ENCODE measurements around the gene LMCD1. TPM values are rescaled to one million over a fixed set of nuclear protein-coding genes. Genes with fewer than 3 reads are reported as not detected.

LMCD1 gene
- total RNA-seq, 1 experiment from 2014 or later, result 24.3 TPM

GRCh38 chr3:8480699-8481098 lies 20.9 kb upstream of the LMCD1 start:
- no peak for DNase-seq (ENCODE audit: low read depth, low spot score)
- in situ Hi-C loops (cut with HindIII; ENCODE audit: low pct_unique_long_range_greater_than_20kb, low sequenced_read_pairs), result no loop called here

- in situ Hi-C loops (cut with HindIII; ENCODE audit: low pct_unique_long_range_greater_than_20kb, low sequenced_read_pairs), result no loop called here
- peak; percentile 14 for DNase-seq (ENCODE audit: low read depth, low spot score)
Measured at GRCh38 chr3:8481380-8481779, 20.2 kb upstream of the LMCD1 start.

- in situ Hi-C loops (cut with HindIII; ENCODE audit: low pct_unique_long_range_greater_than_20kb, low sequenced_read_pairs), result no loop called here
Measured at GRCh38 chr3:8482263-8482662, 19.4 kb upstream of the LMCD1 start.

GRCh38 chr3:8482960-8483665 lies 18.5 kb upstream of the LMCD1 start:
- in situ Hi-C loops (cut with HindIII; ENCODE audit: low pct_unique_long_range_greater_than_20kb, low sequenced_read_pairs), result no loop called here
- DNase-seq (ENCODE audit: low read depth, low spot score), result no peak

More at GRCh38 chr3:8482263-8482662, 19.4 kb upstream of the LMCD1 start:
- DNase-seq (ENCODE audit: low read depth, low spot score), result no peak

GRCh38 chr3:8484409-8485140 lies 17.0 kb upstream of the LMCD1 start:
- DNase-seq (ENCODE audit: low read depth, low spot score), result no peak
- in situ Hi-C loops (cut with HindIII; ENCODE audit: low pct_unique_long_range_greater_than_20kb, low sequenced_read_pairs), result no loop called here

- DNase-seq (ENCODE audit: low read depth, low spot score), result no peak
- in situ Hi-C loops (cut with HindIII; ENCODE audit: low pct_unique_long_range_greater_than_20kb, low sequenced_read_pairs), result no loop called here
Measured at GRCh38 chr3:8485141-8485870, 16.3 kb upstream of the LMCD1 start.

- in situ Hi-C loops (cut with HindIII; ENCODE audit: low pct_unique_long_range_greater_than_20kb, low sequenced_read_pairs), result no loop called here
- DNase-seq (ENCODE audit: low read depth, low spot score), result no peak
Measured at GRCh38 chr3:8485943-8486342, 15.7 kb upstream of the LMCD1 start.

- in situ Hi-C loops (cut with HindIII; ENCODE audit: low pct_unique_long_range_greater_than_20kb, low sequenced_read_pairs), result no loop called here
- DNase-seq (ENCODE audit: low read depth, low spot score), result no peak
Measured at GRCh38 chr3:8486434-8486833, 15.2 kb upstream of the LMCD1 start.

GRCh38 chr3:8486936-8487335 lies 14.7 kb upstream of the LMCD1 start:
- in situ Hi-C loops (cut with HindIII; ENCODE audit: low pct_unique_long_range_greater_than_20kb, low sequenced_read_pairs), result no loop called here
- DNase-seq (ENCODE audit: low read depth, low spot score), result no peak

- in situ Hi-C loops (cut with HindIII; ENCODE audit: low pct_unique_long_range_greater_than_20kb, low sequenced_read_pairs), result no loop called here
- no peak for DNase-seq (ENCODE audit: low read depth, low spot score)
Measured at GRCh38 chr3:8488411-8488810, 13.2 kb upstream of the LMCD1 start.

GRCh38 chr3:8488877-8489276 lies 12.7 kb upstream of the LMCD1 start:
- no peak for DNase-seq (ENCODE audit: low read depth, low spot score)
- in situ Hi-C loops (cut with HindIII; ENCODE audit: low pct_unique_long_range_greater_than_20kb, low sequenced_read_pairs), result no loop called here

- DNase-seq (ENCODE audit: low read depth, low spot score), result peak; percentile 85
- in situ Hi-C loops (cut with HindIII; ENCODE audit: low pct_unique_long_range_greater_than_20kb, low sequenced_read_pairs), result no loop called here
Measured at GRCh38 chr3:8489278-8489792, 12.3 kb upstream of the LMCD1 start.

GRCh38 chr3:8490079-8490552 lies 11.5 kb upstream of the LMCD1 start:
- in situ Hi-C loops (cut with HindIII; ENCODE audit: low pct_unique_long_range_greater_than_20kb, low sequenced_read_pairs), result no loop called here
- peak; percentile 76 for DNase-seq (ENCODE audit: low read depth, low spot score)

- in situ Hi-C loops (cut with HindIII; ENCODE audit: low pct_unique_long_range_greater_than_20kb, low sequenced_read_pairs), result no loop called here
- no peak for DNase-seq (ENCODE audit: low read depth, low spot score)
Measured at GRCh38 chr3:8491271-8492144, 10.1 kb upstream of the LMCD1 start.

- in situ Hi-C loops (cut with HindIII; ENCODE audit: low pct_unique_long_range_greater_than_20kb, low sequenced_read_pairs), result no loop called here
- no peak for DNase-seq (ENCODE audit: low read depth, low spot score)
Measured at GRCh38 chr3:8492744-8493511, 8.7 kb upstream of the LMCD1 start.

- in situ Hi-C loops (cut with HindIII; ENCODE audit: low pct_unique_long_range_greater_than_20kb, low sequenced_read_pairs), result no loop called here
- DNase-seq (ENCODE audit: low read depth, low spot score), result no peak
Measured at GRCh38 chr3:8493744-8494143, 7.9 kb upstream of the LMCD1 start.

GRCh38 chr3:8494327-8494726 lies 7.3 kb upstream of the LMCD1 start:
- in situ Hi-C loops (cut with HindIII; ENCODE audit: low pct_unique_long_range_greater_than_20kb, low sequenced_read_pairs), result no loop called here
- no peak for DNase-seq (ENCODE audit: low read depth, low spot score)
